Measurements from ENCODE around the gene SPAG7.

SPAG7 gene

DNA sequence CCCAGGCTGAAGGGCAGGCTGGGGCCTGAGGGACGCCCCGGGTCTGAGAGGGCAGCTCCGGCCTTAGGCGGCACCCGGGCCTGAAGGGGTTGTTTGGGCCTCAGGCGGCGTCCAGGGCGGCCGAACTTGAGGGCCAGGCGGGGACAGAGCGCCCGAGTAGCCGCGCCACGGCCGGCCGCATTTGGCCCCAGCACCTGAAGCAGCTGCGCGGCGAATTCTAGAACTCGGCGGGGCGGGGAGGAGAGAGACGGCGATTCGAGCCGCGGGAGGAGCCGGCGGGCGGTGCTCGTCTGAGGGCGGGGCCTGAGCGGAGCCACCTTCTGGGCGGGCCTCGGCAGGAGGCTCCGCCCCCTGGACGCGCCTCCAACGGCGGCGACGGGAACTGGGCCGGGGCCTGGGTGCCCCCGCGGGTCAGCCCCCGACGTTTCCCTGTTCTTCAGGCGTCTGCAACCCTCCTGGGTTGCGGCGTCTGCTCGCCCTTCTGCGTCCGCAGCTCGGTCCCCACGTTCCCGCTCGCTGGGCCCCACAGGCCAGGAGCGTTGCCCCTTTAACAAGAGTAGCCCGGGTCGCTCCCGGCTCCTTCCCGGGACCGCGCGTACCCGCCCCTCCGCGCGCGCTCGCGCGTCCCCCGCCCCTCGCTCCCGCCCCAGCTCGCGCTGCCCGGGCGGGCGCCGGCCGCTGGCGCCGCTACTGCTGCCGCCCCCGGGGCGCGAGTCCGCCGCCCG is 29.8 kb upstream of the SPAG7 start, which contains the start of the genes INCA1 and KIF1C:
TSS of gene INCA1 (minus strand) at position 221 of the 725 bp plus-strand sequence. CDS start 3,085 bp downstream, outside the sequence.
TSS of gene KIF1C (plus strand) at position 649 of the 725 bp plus-strand sequence. CDS start 2,297 bp downstream, outside the sequence.
- H3K9ac ChIP-seq (ENCODE audit: low read length): peak within 1 kb of the TSS; percentile 96
- H3K27ac ChIP-seq (ENCODE audit: low read depth, low read length, poor library complexity, severe bottlenecking): peak within 1 kb of the TSS; percentile 27
- peak within 1 kb of the TSS; percentile 93 for H3K4me2 ChIP-seq (ENCODE audit: low read length)
- TF ChIP-seq EZH2 (IDR thresholded peaks at IDR 0.05; ENCODE audit: borderline replicate concordance, low read length): no peak
- peaks cover 6% of the 10 kb centered on the region; the same call in 1 of the 2 replicates for H3K36me3 ChIP-seq (ENCODE audit: insufficient read depth, low read length)
- no peaks in the 10 kb centered on the region for H3K27me3 ChIP-seq (ENCODE audit: insufficient read depth, low read length)
- H3K79me2 ChIP-seq (ENCODE audit: insufficient read depth, low read length): no peaks in the 10 kb centered on the region
- H2AFZ ChIP-seq (ENCODE audit: low read length): no peak within 1 kb of the TSS
- H4K20me1 ChIP-seq (ENCODE audit: insufficient read depth, low read length): no peaks in the 10 kb centered on the region
- H3K4me1 ChIP-seq (ENCODE audit: insufficient read depth, low read length, severe bottlenecking): peaks cover 21% of the 10 kb centered on the region
- no peaks in the 10 kb centered on the region for H3F3A ChIP-seq (ENCODE audit: insufficient read depth, low read length)
- H3K9me3 ChIP-seq (ENCODE audit: low read length): no peaks in the 10 kb centered on the region
- H3K9me2 ChIP-seq (ENCODE audit: low read depth, low read length): no peaks in the 10 kb centered on the region
- H3K4me3 ChIP-seq (ENCODE audit: low read depth, low read length, poor library complexity, severe bottlenecking): peak within 1 kb of the TSS; percentile 96

DNA sequence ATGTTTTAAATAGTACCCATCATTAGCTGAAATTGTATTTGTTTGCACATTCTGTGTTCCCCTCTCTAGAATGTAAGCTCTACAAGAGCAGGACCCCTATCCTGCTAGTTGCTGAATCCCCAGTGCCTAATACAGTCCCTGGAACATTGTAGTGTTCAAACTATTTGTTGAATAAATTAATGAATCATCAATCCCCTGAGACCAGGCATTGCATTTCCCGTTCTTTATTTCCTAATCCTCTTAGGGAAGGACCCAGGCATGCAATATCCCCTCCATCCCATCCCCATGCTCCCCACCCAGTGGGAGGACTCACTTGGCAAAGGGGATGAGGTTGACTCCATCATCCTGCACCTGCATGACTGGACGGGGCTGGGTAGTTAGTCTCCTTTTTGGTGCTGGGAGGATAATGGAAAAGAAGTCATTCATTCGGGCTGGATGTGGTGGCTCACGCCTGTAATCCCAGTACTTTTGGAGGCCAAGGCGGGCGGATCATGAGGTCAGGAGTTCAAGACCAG is 26.5 kb upstream of the SPAG7 start:
- TF ChIP-seq, protein P1, sequence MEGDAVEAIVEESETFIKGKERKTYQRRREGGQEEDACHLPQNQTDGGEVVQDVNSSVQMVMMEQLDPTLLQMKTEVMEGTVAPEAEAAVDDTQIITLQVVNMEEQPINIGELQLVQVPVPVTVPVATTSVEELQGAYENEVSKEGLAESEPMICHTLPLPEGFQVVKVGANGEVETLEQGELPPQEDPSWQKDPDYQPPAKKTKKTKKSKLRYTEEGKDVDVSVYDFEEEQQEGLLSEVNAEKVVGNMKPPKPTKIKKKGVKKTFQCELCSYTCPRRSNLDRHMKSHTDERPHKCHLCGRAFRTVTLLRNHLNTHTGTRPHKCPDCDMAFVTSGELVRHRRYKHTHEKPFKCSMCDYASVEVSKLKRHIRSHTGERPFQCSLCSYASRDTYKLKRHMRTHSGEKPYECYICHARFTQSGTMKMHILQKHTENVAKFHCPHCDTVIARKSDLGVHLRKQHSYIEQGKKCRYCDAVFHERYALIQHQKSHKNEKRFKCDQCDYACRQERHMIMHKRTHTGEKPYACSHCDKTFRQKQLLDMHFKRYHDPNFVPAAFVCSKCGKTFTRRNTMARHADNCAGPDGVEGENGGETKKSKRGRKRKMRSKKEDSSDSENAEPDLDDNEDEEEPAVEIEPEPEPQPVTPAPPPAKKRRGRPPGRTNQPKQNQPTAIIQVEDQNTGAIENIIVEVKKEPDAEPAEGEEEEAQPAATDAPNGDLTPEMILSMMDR (IDR thresholded peaks at IDR 0.05; ENCODE audit: low read length): no peak
- no peak for TF ChIP-seq EZH2 (IDR thresholded peaks at IDR 0.05; ENCODE audit: borderline replicate concordance, low read length)
- H3F3A ChIP-seq (ENCODE audit: insufficient read depth, low read length): 0 out of 2 replicates have a peak, but pooled peaks cover 4% of the 10 kb centered on the region
- H3K9ac ChIP-seq (ENCODE audit: low read length): no peak overlapping the region
- no peaks in the 10 kb centered on the region for H3K79me2 ChIP-seq (ENCODE audit: insufficient read depth, low read length)
- no peaks in the 10 kb centered on the region for H3K36me3 ChIP-seq (ENCODE audit: insufficient read depth, low read length)
- H4K20me1 ChIP-seq (ENCODE audit: insufficient read depth, low read length): no peaks in the 10 kb centered on the region
- H3K27ac ChIP-seq (ENCODE audit: low read depth, low read length, poor library complexity, severe bottlenecking): no peak overlapping the region
- no peaks in the 10 kb centered on the region for H3K9me2 ChIP-seq (ENCODE audit: low read depth, low read length)
- H2AFZ ChIP-seq (ENCODE audit: low read length): no peak overlapping the region
- no peak overlapping the region for H3K4me2 ChIP-seq (ENCODE audit: low read length)
- H3K27me3 ChIP-seq (ENCODE audit: insufficient read depth, low read length): no peaks in the 10 kb centered on the region
- no peaks in the 10 kb centered on the region for H3K9me3 ChIP-seq (ENCODE audit: low read length)
- H3K4me1 ChIP-seq (ENCODE audit: insufficient read depth, low read length, severe bottlenecking): peaks cover 16% of the 10 kb centered on the region
- no peak overlapping the region for H3K4me3 ChIP-seq (ENCODE audit: low read depth, low read length, poor library complexity, severe bottlenecking)

DNA sequence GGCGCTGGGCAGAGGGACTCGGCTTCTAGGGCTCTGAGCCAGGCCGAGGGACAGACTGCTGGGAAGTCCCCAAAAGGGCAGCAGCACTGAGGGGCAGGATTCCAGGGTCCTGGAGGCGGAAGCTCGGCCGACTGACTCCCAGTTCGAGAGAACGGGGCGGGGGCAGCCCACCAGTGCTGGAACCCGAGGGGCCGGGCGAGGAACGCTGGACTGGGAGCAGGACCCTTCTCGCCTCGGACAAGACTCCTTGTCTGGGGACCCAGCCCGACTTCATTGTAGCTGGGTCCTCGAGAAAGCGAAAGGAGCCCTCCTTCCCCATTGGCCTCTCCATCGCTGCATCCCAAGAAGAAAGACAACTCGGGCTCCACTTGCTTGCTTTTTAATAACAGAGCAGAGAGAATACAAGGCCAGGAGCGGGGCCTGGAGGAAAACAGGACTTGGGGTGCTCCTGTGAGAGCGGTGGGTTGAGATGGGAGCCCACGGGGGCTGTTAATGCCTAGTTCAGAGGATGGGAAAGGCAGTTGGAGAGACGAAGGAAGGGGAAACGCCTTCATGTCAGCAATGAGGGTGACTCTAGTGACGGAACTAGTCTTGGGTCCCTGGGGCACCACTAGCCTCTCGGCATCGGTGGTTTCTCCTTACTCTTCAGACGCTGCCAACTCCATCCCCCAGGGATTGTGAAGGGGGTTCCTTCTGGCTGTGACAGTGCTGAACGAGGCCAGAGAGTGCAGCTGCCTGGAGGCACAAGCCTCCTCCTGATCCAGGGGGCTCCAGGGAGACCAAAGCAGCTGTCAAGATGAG is 20.4 kb upstream of the SPAG7 start:
- Histone ChIP-seq H3F3A (ENCODE audit: insufficient read depth, low read length) (0 out of 2 replicates have a peak, but pooled peaks cover 4% of the 10 kb centered on the region), H3K4me2 (ENCODE audit: low read length) (peak overlapping the region; percentile 83), H3K9me2 (ENCODE audit: low read depth, low read length) (no peaks in the 10 kb centered on the region), H3K4me1 (ENCODE audit: insufficient read depth, low read length, severe bottlenecking) (peaks cover 25% of the 10 kb centered on the region), H3K36me3 (ENCODE audit: insufficient read depth, low read length) (peaks cover 6% of the 10 kb centered on the region; the same call in 1 of the 2 replicates), H3K9me3 (ENCODE audit: low read length) (no peaks in the 10 kb centered on the region), H3K27me3 (ENCODE audit: insufficient read depth, low read length) (no peaks in the 10 kb centered on the region), H3K79me2 (ENCODE audit: insufficient read depth, low read length) (no peaks in the 10 kb centered on the region), H4K20me1 (ENCODE audit: insufficient read depth, low read length) (no peaks in the 10 kb centered on the region), H3K9ac (ENCODE audit: low read length) (peak overlapping the region; percentile 77), H2AFZ (ENCODE audit: low read length) (no peak overlapping the region), H3K27ac (ENCODE audit: low read depth, low read length, poor library complexity, severe bottlenecking) (peak overlapping the region; percentile 46), H3K4me3 (ENCODE audit: low read depth, low read length, poor library complexity, severe bottlenecking) (peak overlapping the region; percentile 72)
- TF ChIP-seq EZH2 (IDR thresholded peaks at IDR 0.05; ENCODE audit: borderline replicate concordance, low read length): no peak
- TF ChIP-seq, protein P1 (IDR thresholded peaks at IDR 0.05; ENCODE audit: low read length): no peak

All from OCI-LY1 (cell line).